RWPE2 (cell line): Measurements from ENCODE around the gene KLHL29.
A peak's percentile ranks its signal among the peaks of the same experiment; 100 is the strongest.

Experiments used
- ATAC-seq: fragments of 200-7000 bp; cut with Tn5 transposase; 3 replicates; pipeline ENCODE4 v1.9.1; 2021; ENCODE audit warnings: low read depth
- DNase-seq: peaks from one replicate; pipeline ENCODE4 v3.0.0-alpha.2; 2020; ENCODE audit warnings: low spot score
- H3K27ac ChIP-seq: fragments of 450-650 bp; 2 replicates; pipeline ENCODE4 v1.5.1; 2017; ENCODE audit warnings: mild to moderate bottlenecking; ENCODE audit not compliant: poor library complexity, severe bottlenecking
- H3K27me3 ChIP-seq: fragments of 250-450 bp; sonication (Bioruptor Pico); 2 replicates; pipeline ENCODE4 v1.5.1; 2021; ENCODE audit warnings: mild to moderate bottlenecking, moderate library complexity; ENCODE audit not compliant: insufficient read depth, poor library complexity, severe bottlenecking
- H3K36me3 ChIP-seq: fragments of 250-450 bp; sonication (Bioruptor Pico); 2 replicates; pipeline ENCODE4 v1.5.1; 2020; ENCODE audit warnings: low read depth, mild to moderate bottlenecking, moderate library complexity
- H3K4me1 ChIP-seq: fragments of 250-450 bp; sonication (Bioruptor Pico); 2 replicates; pipeline ENCODE4 v1.5.1; 2021; ENCODE audit warnings: mild to moderate bottlenecking, moderate library complexity; ENCODE audit not compliant: insufficient read depth, poor library complexity, severe bottlenecking
- H3K4me3 ChIP-seq: fragments of 250-450 bp; sonication (Bioruptor Pico); 2 replicates; pipeline ENCODE4 v1.5.1; 2021; ENCODE audit warnings: mild to moderate bottlenecking, moderate library complexity; ENCODE audit not compliant: severe bottlenecking
- H3K9me3 ChIP-seq: fragments of 250-450 bp; sonication (Bioruptor Pico); 2 replicates; pipeline ENCODE4 v1.5.1; 2021; ENCODE audit warnings: mild to moderate bottlenecking, moderate library complexity; ENCODE audit not compliant: severe bottlenecking
- TF ChIP-seq, protein P1 (sequence below): fragments of 450-650 bp; IDR thresholded peaks from one replicate; pipeline ENCODE4 v1.5.1; 2017; ENCODE audit warnings: mild to moderate bottlenecking, moderate library complexity; ENCODE audit not compliant: poor library complexity, severe bottlenecking

KLHL29 gene

DNA sequence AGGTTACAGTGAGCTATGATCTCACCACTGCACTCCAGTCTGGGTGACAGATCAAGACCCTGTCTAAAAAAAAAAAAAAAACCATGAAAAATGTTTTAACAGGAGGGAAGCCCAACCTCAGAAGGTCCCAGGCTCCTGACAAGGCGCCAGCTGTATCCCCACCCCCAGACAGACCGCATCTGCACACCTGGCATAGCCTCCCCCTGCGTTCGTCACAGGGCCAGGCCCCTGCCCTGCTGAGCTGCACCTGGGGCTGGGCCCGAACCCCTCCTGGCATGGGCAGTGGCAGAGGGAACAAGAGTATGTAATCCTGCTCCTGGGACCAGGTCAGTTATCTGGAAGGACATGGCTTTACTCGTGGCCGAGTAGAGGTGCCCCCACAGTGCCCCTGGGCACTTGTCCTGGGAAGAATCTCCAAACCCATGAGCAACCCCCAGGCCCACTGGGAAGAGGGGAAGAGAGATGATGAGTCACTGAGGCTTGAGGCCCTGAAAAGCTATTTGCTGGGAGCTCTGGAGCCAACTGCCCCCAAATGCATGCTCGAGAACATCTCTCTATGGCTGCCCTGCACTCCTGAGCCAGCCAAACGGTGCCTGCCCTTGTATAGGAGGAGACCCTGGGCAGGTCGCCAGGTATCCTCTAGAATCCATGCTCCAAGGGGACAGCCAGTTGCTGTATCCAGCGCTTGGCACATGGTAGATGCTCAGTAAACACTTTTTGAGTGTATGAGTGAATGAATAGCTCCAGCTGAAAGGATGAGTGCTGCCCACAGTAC lies 276.5 kb downstream of the KLHL29 start:
- Histone ChIP-seq H3K9me3 (no peaks in the 10 kb centered on the region), H3K27ac (no peak overlapping the region), H3K27me3 (no peaks in the 10 kb centered on the region), H3K4me1 (no peaks in the 10 kb centered on the region), H3K36me3 (no peaks in the 10 kb centered on the region), H3K4me3 (no peak overlapping the region)
- TF ChIP-seq, protein P1, sequence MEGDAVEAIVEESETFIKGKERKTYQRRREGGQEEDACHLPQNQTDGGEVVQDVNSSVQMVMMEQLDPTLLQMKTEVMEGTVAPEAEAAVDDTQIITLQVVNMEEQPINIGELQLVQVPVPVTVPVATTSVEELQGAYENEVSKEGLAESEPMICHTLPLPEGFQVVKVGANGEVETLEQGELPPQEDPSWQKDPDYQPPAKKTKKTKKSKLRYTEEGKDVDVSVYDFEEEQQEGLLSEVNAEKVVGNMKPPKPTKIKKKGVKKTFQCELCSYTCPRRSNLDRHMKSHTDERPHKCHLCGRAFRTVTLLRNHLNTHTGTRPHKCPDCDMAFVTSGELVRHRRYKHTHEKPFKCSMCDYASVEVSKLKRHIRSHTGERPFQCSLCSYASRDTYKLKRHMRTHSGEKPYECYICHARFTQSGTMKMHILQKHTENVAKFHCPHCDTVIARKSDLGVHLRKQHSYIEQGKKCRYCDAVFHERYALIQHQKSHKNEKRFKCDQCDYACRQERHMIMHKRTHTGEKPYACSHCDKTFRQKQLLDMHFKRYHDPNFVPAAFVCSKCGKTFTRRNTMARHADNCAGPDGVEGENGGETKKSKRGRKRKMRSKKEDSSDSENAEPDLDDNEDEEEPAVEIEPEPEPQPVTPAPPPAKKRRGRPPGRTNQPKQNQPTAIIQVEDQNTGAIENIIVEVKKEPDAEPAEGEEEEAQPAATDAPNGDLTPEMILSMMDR: no peak
- no peak for DNase-seq
- 0 out of 3 replicates have a peak, but pooled peaks have one; percentile 18 for ATAC-seq

GRCh38 chr2:23662466-23662865 lies 277.5 kb downstream of the KLHL29 start:
- no peaks in the 10 kb centered on the region for H3K36me3 ChIP-seq
- no peaks in the 10 kb centered on the region for H3K27me3 ChIP-seq
- no peak overlapping the region for H3K27ac ChIP-seq
- no peak for DNase-seq
- H3K9me3 ChIP-seq: no peaks in the 10 kb centered on the region
- TF ChIP-seq, protein P1: no peak
- no peak overlapping the region for H3K4me3 ChIP-seq
- no peaks in the 10 kb centered on the region for H3K4me1 ChIP-seq
- no peak for ATAC-seq

GRCh38 chr2:23662941-23663920 lies 278.3 kb downstream of the KLHL29 start:
- DNase-seq: no peak
- Histone ChIP-seq H3K36me3 (no peaks in the 10 kb centered on the region), H3K27ac (no peak overlapping the region), H3K27me3 (no peaks in the 10 kb centered on the region), H3K4me1 (no peaks in the 10 kb centered on the region), H3K9me3 (no peaks in the 10 kb centered on the region), H3K4me3 (no peak overlapping the region)
- TF ChIP-seq, protein P1: no peak
- ATAC-seq: 0 out of 3 replicates have a peak, but pooled peaks have one; percentile 26

DNA sequence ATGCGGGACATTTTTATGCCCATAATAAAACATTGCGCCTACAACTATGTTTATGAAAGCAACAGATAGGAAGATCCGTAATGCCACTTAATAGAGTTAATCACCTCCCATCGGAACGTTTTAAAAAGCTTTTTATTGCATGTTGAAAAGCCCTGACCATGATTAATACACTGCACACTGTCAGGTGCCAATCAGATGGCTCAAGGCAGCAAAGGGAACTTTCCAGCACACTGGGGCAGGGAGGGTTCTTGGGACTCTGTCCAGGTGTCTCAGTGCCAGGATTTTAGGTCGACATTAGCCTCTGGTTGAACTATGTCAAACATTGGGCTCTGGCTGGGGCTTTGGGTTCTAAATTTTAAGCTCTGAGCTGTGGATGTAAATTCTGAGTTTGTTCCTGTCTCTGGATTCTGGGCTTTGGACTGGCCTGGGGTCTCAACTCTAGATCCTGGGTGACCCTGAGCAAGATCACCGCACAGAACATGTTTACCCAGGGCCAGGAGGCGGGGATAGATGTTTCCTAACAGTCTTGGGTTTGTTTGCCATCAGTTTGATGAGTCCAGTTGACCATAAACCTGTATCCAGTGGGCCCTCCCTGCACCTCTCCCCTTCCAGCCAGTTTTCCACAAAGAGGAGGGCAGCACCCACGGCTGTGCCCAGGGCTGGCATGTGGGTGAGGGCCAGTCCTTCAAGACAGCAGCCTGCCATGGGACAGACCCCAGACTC lies 279.2 kb downstream of the KLHL29 start:
- no peak for DNase-seq

More for the DNA sequence above, 279.2 kb downstream of the KLHL29 start:
- no peak overlapping the region for H3K27ac ChIP-seq
- H3K36me3 ChIP-seq: no peaks in the 10 kb centered on the region
- H3K9me3 ChIP-seq: no peaks in the 10 kb centered on the region
- no peak for ATAC-seq
- H3K4me1 ChIP-seq: no peaks in the 10 kb centered on the region
- H3K4me3 ChIP-seq: no peak overlapping the region
- no peaks in the 10 kb centered on the region for H3K27me3 ChIP-seq
- TF ChIP-seq, protein P1: no peak
